AG04449 (cell line): ENCODE measurements around the gene LKAAEAR1.

Experiments
- CTCF ChIA-PET: fragments of 350-600 bp; formaldehyde crosslinking; extraction: SDS; loops from one replicate; lab custom pipeline; 2021; ENCODE audit warnings: antibody characterized with exemption; lab: Yijun Ruan, JAX
- POLR2A ChIA-PET: fragments of 400-600, 350-600 bp; formaldehyde crosslinking; extraction: SDS; loops from one replicate; lab custom pipeline; 2020; ENCODE audit warnings: antibody characterized with exemption, inconsistent platforms; lab: Yijun Ruan, JAX
- DNase-seq: peaks from one replicate; pipeline ENCODE4 v3.0.0-alpha.2; 2010; ENCODE audit warnings: low read depth, low spot score
- H3K4me3 ChIP-seq: 2 replicates; pipeline ENCODE4 v1.5.1; 2011; ENCODE audit warnings: low read depth, mild to moderate bottlenecking, control low read depth, low read length
- CTCF ChIP-seq: IDR thresholded peaks from one replicate; pipeline ENCODE4 v1.5.1; 2011; ENCODE audit warnings: mild to moderate bottlenecking, moderate library complexity, low read length, control low read depth, inconsistent platforms; ENCODE audit not compliant: insufficient read depth; ENCODE audit errors: missing control alignments

LKAAEAR1 gene

GRCh38 chr20:64102647-64103354, 18.6 kb upstream of the LKAAEAR1 start:
- ChIA-PET CTCF (interaction anchor here (0.9 to 2.2 kb wide), 4 partner anchors 9 to 17 kb away, joined by 3 to 7 read pairs (median 6); no protein-coding TSS in a partner anchor), POLR2A (no interaction called here)
- no peak for TF ChIP-seq CTCF
- DNase-seq: no peak
- no peak overlapping the region for H3K4me3 ChIP-seq

- DNase-seq: no peak
- ChIA-PET CTCF (interaction anchor here (0.9 to 2.2 kb wide), 5 partner anchors 9 to 18 kb away, joined by 3 to 7 read pairs (median 4); no protein-coding TSS in a partner anchor), POLR2A (no interaction called here)
- no peak overlapping the region for H3K4me3 ChIP-seq
- TF ChIP-seq CTCF: peak; percentile 73
These were observed 17.8 kb upstream of the LKAAEAR1 start for GRCh38 chr20:64101731-64102621.

GRCh38 chr20:64100946-64101688, 16.9 kb upstream of the LKAAEAR1 start:
- no peak for TF ChIP-seq CTCF
- no peak for DNase-seq
- POLR2A ChIA-PET: no interaction called here
- H3K4me3 ChIP-seq: no peak overlapping the region
- CTCF ChIA-PET: interaction anchor here (1.4 to 2.2 kb wide), 3 partner anchors 10 to 16 kb away, joined by 4 to 7 read pairs (median 7); no protein-coding TSS in a partner anchor

- POLR2A ChIA-PET: no interaction called here
- H3K4me3 ChIP-seq: no peak overlapping the region
- CTCF ChIA-PET: interaction anchor here (1.1 to 2.2 kb wide), 3 partner anchors 15 to 21 kb away, joined by 3 to 7 read pairs (median 4); partner anchors contain the start of genes OPRL1 and RGS19
- DNase-seq: no peak
- no peak for TF ChIP-seq CTCF
These were observed 16.3 kb upstream of the LKAAEAR1 start for GRCh38 chr20:64100566-64100888.

- no peak for TF ChIP-seq CTCF
- POLR2A ChIA-PET: no interaction called here
- H3K4me3 ChIP-seq: no peak overlapping the region
- no peak for DNase-seq
- CTCF ChIA-PET: interaction anchor here (1.0 to 1.5 kb wide), 3 partner anchors 20 to 61 kb away, joined by 3 to 6 read pairs (median 4); partner anchors contain the start of genes OPRL1 and RGS19
These were observed 15.8 kb upstream of the LKAAEAR1 start for GRCh38 chr20:64099880-64100565.
